Thymus (tissue), 11 donors: ENCODE results near the gene SMO. TPM values are rescaled to one million over a fixed set of nuclear protein-coding genes. Genes with fewer than 3 reads are reported as not detected.

Source experiments
- DNase-seq, 9 donors: peaks; one replicate each; pipeline ENCODE4 v3.0.0-alpha.2; 2013; ENCODE audit warnings: low spot score in 9 of 9, low read depth in 6 of 9, missing footprints in 1 of 9
- H3K27ac ChIP-seq, 2 donors: one replicate each; pipeline ENCODE4 v1.5.1; 2013; ENCODE audit warnings: control low read depth in 1 of 2, low read depth in 1 of 2, low read length in 1 of 2, mild to moderate bottlenecking in 1 of 2, moderate library complexity in 1 of 2
- H3K27me3 ChIP-seq, 2 donors: one replicate each; pipeline ENCODE4 v1.5.1; 2013; ENCODE audit warnings: low read length in 1 of 2; ENCODE audit not compliant: control insufficient read depth in 2 of 2, insufficient read depth in 1 of 2
- H3K36me3 ChIP-seq, 2 donors: one replicate each; pipeline ENCODE4 v1.5.1; 2013; ENCODE audit warnings: low read length in 1 of 2, mild to moderate bottlenecking in 1 of 2, moderate library complexity in 1 of 2; ENCODE audit not compliant: control insufficient read depth in 2 of 2, insufficient read depth in 2 of 2
- H3K4me1 ChIP-seq, 2 donors: one replicate each; pipeline ENCODE4 v1.5.1; 2013; ENCODE audit warnings: low read length in 2 of 2; ENCODE audit not compliant: control insufficient read depth in 2 of 2, insufficient read depth in 2 of 2
- H3K4me3 ChIP-seq, 2 donors: one replicate each; pipeline ENCODE4 v1.5.1; 2013; ENCODE audit warnings: low read length in 2 of 2, control low read depth in 1 of 2, mild to moderate bottlenecking in 1 of 2
- H3K9me3 ChIP-seq, 2 donors: one replicate each; pipeline ENCODE4 v1.5.1; 2013; ENCODE audit warnings: low read length in 1 of 2, mild to moderate bottlenecking in 1 of 2; ENCODE audit not compliant: control insufficient read depth in 2 of 2, insufficient read depth in 1 of 2
- WGBS: extraction: QIAGEN DNeasy Blood & Tissue Kit; methylation state at CpG from one replicate; pipeline ENCODE4 v1.1.7; 2013; 5-methylcytosine and 5-hydroxymethylcytosine counted together
- polyA plus RNA-seq: library from polyadenylated mRNA; stranded (reverse); fragments of 200-250 nt; gene quantifications from one replicate; pipeline ENCODE4 v1.2.3, GENCODE V29; 2013
- total RNA-seq: library from RNA; stranded (reverse); fragments of 120-200 nt; gene quantifications from one replicate; pipeline ENCODE4 v1.2.4, GENCODE V29; 2013
- donor health status: healthy.

SMO gene
- total and polyA plus RNA-seq, 2 donors: 4.6 to 11.7 TPM

DNA sequence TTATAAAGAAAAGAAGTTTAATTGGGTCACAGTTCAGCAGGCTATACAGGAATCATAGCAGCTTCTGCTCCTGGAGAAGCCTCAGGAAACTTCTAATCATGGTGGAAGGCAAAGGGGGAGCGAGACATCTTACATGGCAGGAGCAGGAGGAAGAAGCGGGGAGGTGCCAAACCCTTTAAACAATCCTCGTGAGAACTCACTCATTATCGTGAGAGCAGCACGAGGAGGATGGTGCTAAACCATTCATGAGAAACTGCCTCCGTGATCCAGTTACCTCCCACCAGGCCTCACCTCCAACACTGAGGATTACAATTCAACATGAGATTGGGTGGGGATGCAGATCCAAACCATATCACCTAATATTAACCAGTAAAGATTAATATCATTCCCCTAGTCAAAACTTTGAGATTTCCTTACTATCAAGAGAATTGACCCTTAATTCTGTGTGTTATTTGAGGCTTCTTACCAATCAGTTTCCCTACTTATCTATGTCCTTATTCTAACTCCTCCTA is 1.6 kb upstream of the SMO start:
- H3K4me3 ChIP-seq: no peak overlapping the region
- H3K9me3 ChIP-seq: no peaks in the 10 kb centered on the region
- H3K27ac ChIP-seq: no peak overlapping the region
- peaks cover 0 to 23% of the 10 kb centered on the region in 2 donors for H3K27me3 ChIP-seq
- no peaks in the 10 kb centered on the region for H3K36me3 ChIP-seq
- DNase-seq: no peak
- WGBS: 90% methylated on average over 6 of the region's 6 CpGs
- H3K4me1 ChIP-seq: peaks cover 12 to 34% of the 10 kb centered on the region in 2 donors

DNA sequence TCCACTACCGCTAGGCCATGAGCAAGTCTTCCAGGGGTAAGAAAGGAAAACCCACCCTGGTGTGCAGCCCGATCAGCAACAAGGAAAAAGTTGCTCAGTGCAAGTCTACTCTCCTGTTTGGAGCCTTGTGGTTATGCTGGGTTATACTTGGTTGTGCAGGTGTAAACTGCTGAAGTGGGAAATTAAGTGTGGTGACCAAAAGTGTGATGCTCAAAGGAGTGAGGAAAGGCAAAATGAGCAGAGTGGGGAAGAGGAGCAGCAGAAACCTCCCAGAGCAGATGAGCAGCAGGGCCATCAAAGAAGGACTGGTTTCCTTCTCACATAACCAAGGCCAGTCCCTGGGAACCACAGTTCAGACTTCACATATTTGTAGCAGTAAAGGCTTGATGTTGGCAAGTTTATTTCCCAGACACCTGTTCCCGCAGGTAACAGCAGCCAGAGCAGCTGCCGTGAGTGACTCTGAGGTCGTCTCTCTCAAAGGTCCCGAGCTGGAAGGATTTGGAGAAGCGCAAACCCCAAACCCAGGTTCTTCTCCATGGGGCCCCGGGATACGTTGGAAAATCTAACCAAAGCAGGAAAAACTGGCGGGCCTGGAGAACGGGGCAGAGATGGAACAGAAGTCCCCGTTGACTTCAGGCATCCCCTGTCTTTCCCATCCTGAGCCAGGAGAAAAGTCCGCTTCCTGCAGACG is 607 bp upstream of the SMO start:
- peak overlapping the region; percentile 46 to 66 for H3K4me3 ChIP-seq
- DNase-seq: peak in 1 of 9 donors; percentile 28
- no peak overlapping the region for H3K27ac ChIP-seq

DNA sequence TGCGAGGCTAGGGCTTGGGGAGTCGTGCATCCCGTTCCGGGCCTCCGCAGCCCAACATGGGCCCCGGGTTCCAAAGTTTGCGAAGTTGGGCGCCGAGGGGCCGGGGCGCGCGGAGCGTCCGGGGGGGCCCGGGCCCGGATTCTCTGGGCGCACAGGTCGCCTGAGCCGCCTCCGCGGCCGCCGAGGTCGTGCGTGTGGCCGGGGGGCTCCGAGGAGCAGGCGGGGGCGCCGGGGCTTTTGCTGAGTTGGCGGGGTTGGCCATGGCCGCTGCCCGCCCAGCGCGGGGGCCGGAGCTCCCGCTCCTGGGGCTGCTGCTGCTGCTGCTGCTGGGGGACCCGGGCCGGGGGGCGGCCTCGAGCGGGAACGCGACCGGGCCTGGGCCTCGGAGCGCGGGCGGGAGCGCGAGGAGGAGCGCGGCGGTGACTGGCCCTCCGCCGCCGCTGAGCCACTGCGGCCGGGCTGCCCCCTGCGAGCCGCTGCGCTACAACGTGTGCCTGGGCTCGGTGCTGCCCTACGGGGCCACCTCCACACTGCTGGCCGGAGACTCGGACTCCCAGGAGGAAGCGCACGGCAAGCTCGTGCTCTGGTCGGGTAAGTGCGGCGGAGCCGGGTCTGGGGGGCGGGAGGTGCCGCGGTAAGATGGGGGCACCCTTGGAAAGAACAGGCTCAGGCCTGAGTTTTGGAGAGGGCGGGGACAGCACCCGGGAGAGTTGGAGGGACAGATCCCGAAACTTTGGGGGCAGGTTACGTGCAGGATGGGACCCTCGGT is 643 bp downstream of the SMO start:
- Histone ChIP-seq H3K4me1 (peaks cover 12 to 34% of the 10 kb centered on the region in 2 donors), H3K27me3 (peaks cover 0 to 23% of the 10 kb centered on the region in 2 donors), H3K27ac (no peak overlapping the region), H3K36me3 (no peaks in the 10 kb centered on the region), H3K9me3 (no peaks in the 10 kb centered on the region), H3K4me3 (peak overlapping the region; percentile 49 to 66)
- WGBS: under 1% methylated on average over 83 of the region's 83 CpGs
- DNase-seq: no peak

More for the DNA sequence above, 607 bp upstream of the SMO start:
- H3K4me1 ChIP-seq: peaks cover 12 to 34% of the 10 kb centered on the region in 2 donors
- no peaks in the 10 kb centered on the region for H3K36me3 ChIP-seq
- H3K9me3 ChIP-seq: no peaks in the 10 kb centered on the region
- 27% methylated on average over 14 of the region's 14 CpGs for WGBS
- peaks cover 0 to 23% of the 10 kb centered on the region in 2 donors for H3K27me3 ChIP-seq

DNA sequence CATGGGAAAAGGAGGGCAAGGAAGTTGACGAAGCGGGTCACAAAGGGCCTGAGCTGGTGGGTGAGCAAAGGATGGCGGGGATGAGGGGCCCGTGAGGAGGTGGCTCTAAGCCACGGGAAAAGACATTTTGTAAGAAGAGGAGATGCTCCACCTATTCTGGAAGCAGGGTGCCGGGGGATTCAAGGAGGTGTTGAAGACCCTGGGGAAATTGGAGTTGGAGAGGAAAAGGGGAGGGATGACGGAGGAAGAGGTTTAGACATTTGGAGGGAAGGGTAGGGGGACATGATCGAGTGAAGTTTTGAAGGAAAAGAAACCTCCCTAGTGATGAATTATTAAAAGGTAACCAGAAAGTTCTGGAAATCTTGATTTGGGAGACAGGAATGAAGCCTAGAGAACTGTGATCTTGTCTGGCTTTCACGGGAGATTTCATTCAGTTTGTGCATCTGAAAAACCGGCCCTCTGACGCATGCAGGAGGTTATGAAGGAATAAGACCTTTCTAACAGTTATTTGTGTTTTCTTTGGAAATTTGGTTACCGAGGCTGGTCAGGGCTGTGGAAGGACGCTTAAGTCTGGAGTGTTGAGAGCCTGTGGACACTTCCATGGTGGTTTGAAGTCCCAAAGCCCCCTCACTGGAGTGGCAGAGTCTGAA is 1.4 kb downstream of the SMO start:
- 60% methylated on average over 13 of the region's 13 CpGs for WGBS
- H3K9me3 ChIP-seq: no peaks in the 10 kb centered on the region
- H3K27ac ChIP-seq: no peak overlapping the region
- peak overlapping the region; percentile 49 to 66 for H3K4me3 ChIP-seq
- DNase-seq: no peak
- H3K27me3 ChIP-seq: peaks cover 0 to 23% of the 10 kb centered on the region in 2 donors
- H3K4me1 ChIP-seq: peaks cover 12 to 31% of the 10 kb centered on the region in 2 donors
- H3K36me3 ChIP-seq: no peaks in the 10 kb centered on the region

DNA sequence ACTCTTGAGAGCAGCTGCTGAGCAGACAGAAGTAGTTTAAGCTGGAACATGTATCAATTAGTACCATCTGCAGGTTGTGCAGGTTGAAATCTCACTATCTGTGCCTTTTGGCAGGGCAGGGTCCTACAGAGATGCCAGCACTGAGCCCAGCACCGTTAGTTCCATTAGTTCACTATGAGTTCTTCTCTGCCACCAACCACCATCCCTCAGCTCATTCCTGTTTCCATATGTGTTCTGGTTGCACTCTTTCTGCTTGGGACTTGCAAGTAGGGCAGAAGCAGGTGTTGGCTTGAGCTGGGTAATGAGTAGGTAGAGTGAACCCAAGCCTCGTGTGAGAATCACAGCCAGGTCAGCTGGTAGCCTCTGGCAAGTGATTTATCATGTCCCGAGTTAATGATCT is 2.8 kb downstream of the SMO start:
- Histone ChIP-seq H3K4me3 (no peak overlapping the region), H3K4me1 (peaks cover 12 to 28% of the 10 kb centered on the region in 2 donors), H3K36me3 (no peaks in the 10 kb centered on the region), H3K9me3 (no peaks in the 10 kb centered on the region), H3K27me3 (peaks cover 0 to 23% of the 10 kb centered on the region in 2 donors), H3K27ac (no peak overlapping the region)
- no peak for DNase-seq
- WGBS: 95% methylated on average over 3 of the region's 3 CpGs

DNA sequence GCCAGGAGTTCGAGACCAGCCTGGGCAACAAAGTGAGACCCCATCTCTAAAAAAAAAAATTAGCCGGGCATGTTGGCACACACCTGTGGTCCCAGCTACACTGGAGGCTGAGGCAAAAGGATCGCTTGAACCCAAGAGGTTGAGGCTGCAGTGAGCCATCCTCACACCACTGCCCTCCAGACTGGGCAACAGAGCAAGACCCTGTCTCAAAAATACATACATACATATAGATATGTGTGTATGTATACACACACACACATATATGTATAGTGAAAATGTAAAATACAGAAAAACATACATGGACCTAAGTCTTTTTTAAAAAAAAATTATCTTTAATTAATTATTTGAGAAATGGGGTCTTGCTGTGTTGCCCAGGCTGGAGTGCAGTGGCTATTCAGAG is 5.5 kb downstream of the SMO start:
- H3K4me3 ChIP-seq: no peak overlapping the region
- no peak for DNase-seq
- H3K27me3 ChIP-seq: peaks cover 0 to 16% of the 10 kb centered on the region in 2 donors
- no peaks in the 10 kb centered on the region for H3K9me3 ChIP-seq
- H3K36me3 ChIP-seq: no peaks in the 10 kb centered on the region
- H3K4me1 ChIP-seq: peaks cover 8 to 19% of the 10 kb centered on the region in 2 donors
- no peak overlapping the region for H3K27ac ChIP-seq
- WGBS: 84% methylated on average over 3 of the region's 3 CpGs

DNA sequence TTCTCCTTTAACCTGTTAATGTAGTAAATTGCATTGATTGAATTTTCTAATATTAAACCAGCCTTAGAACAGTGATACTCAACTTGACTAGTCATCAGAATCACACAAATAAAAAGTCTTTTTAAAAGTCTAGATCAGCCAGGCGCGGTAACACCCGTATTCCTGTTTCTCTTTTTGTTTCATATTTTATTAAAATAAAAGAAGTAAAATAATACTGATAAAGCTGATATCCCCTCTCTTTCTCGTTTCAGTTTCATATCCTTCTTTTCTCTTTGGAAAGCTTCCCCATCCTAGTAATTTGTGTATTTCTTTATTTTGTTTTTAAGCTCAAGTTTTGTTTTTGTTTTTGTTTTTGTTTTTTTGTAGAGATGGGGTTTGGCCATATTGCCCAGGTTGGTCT is 9.3 kb downstream of the SMO start:
- 81% methylated on average over 4 of the region's 4 CpGs for WGBS
- no peaks in the 10 kb centered on the region for H3K4me1 ChIP-seq
- no peak overlapping the region for H3K27ac ChIP-seq
- no peak overlapping the region for H3K4me3 ChIP-seq
- no peaks in the 10 kb centered on the region for H3K9me3 ChIP-seq
- no peak for DNase-seq
- no peaks in the 10 kb centered on the region for H3K27me3 ChIP-seq
- no peaks in the 10 kb centered on the region for H3K36me3 ChIP-seq

DNA sequence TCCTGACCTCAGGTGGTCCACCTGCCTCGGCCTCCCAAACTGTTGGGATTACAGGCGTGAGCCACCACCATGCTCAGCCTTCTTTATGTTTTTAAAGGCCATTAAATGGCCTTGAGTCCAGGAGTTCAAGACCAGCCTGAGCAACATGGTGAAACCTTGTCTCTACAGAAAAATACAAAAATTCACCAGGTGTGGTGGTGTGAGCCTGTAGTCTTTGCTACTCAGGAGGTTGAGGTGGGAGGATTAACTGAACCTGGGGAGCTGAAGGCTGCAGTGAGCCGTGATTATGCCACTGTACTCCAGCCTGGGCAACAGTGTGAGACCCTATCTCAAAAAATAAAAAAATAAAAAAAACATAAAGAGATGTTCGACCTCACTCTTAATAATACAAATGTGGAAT is 11.0 kb downstream of the SMO start:
- no peak overlapping the region for H3K27ac ChIP-seq
- H3K4me3 ChIP-seq: no peak overlapping the region
- DNase-seq: no peak
- 98% methylated on average over 4 of the region's 4 CpGs for WGBS
- no peaks in the 10 kb centered on the region for H3K9me3 ChIP-seq
- H3K4me1 ChIP-seq: no peaks in the 10 kb centered on the region
- H3K27me3 ChIP-seq: no peaks in the 10 kb centered on the region
- no peaks in the 10 kb centered on the region for H3K36me3 ChIP-seq
